GM08714 (cell line): ENCODE results near the gene GARS1.
"Not testable (repeated sequence)": the region's sequence is repeated elsewhere in the genome, so short reads cannot be mapped to it uniquely, and the experiment has no call there.

Source experiments
- H3K4me3 ChIP-seq: fragments of 200-500 bp; sonication (Bioruptor generic); 2 replicates; pipeline ENCODE4 v1.5.1; 2014; ENCODE audit warnings: mild to moderate bottlenecking, low read length, inconsistent platforms
- ZNF274 ChIP-seq: IDR thresholded peaks from 2 replicates; pipeline ENCODE4 v1.6.1; 2012; ENCODE audit warnings: mild to moderate bottlenecking, low read depth, low read length

GARS1 gene

GRCh38 chr7:30633223-30633622, 38.5 kb downstream of the GARS1 start:
- H3K4me3 ChIP-seq: no peak overlapping the region
- TF ChIP-seq ZNF274: no peak

- no peak for TF ChIP-seq ZNF274
- H3K4me3 ChIP-seq: no peak overlapping the region
These were observed 39.5 kb downstream of the GARS1 start for GRCh38 chr7:30634193-30634626.

DNA sequence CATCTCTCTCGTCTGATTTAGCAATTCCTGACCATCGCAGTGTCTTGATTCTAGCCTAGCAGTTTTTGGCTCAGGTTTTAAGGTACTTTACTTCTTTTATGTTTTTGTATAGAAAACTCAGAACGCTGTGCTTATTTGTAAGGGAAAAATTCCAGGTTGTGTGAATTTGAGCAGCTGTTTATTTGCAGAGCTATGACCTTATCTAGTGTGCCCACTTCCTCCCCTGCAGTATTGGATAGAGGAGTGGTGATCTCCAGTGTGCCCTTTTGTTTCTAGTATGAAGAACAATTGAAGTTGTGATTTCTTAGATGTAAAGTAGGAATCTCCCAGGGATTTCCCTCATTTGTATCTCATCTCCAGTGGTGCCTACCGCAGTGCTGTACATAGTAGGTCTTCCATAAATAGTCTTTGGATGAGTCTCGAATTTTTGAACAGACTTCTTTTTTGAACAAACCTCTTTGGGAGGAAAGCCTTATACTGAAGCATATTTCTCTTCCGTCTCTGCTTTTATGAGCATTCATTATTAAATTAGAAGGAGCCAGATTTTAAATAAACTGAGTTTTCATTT, 40.0 kb downstream of the GARS1 start:
- H3K4me3 ChIP-seq: no peak overlapping the region
- TF ChIP-seq ZNF274: no peak

DNA sequence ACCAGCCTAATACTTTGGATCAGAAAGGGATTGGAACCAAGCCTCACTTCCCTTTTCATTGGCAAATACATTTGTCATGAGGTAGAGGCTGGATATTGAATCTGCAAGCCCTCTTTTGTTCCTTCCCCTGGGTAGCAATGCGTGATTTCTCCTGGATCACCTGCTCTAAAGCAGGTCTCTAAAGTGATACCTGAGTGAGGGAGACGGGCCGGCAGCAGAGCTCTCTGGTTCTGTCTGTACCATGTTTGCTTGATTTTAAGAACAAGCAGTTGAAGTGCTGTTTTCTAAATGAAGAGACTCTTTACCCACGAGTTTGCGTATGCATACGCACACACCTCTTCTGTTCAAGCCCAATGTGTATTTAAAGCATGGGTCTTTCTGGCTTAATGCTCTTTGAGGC, 41.1 kb downstream of the GARS1 start:
- no peak overlapping the region for H3K4me3 ChIP-seq
- no peak for TF ChIP-seq ZNF274

DNA sequence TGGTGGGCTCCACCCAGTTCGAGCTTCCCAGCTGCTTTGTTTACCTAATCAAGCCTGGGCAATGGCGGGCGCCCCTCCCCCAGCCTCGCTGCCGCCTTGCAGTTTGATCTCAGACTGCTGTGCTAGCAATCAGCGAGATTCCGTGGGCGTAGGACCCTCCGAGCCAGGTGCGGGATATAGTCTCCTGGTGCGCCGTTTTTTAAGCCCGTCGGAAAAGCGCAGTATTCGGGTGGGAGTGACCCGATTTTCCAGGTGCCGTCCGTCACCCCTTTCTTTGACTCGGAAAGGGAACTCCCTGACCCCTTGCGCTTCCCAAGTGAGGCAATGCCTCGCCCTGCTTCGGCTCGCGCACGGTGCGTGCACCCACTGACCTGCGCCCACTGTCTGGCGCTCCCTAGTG, 47.6 kb downstream of the GARS1 start:
- not testable (repeated sequence) for H3K4me3 ChIP-seq

DNA sequence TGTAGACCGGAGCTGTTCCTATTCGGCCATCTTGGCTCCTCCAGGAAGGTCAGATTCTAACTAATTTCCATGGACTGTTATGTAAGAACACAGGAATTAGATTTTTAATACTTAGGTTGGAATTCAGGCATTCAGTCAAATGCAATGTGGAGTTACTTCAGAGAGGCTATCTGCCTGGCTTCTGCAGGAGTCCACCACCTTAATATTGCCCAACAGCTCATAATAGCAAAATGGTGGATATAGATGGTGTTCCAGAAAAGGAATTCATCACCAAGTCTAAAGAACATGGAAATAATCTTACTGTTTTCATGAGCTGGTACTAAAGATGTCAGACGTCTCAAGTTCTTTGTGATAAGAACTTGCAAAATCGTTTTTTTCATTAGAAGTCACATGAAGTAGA, 48.1 kb downstream of the GARS1 start:
- no peak for TF ChIP-seq ZNF274
- no peak overlapping the region for H3K4me3 ChIP-seq

- no peak for TF ChIP-seq ZNF274
- no peak overlapping the region for H3K4me3 ChIP-seq
These were observed 49.7 kb downstream of the GARS1 start for GRCh38 chr7:30644286-30644955.

DNA sequence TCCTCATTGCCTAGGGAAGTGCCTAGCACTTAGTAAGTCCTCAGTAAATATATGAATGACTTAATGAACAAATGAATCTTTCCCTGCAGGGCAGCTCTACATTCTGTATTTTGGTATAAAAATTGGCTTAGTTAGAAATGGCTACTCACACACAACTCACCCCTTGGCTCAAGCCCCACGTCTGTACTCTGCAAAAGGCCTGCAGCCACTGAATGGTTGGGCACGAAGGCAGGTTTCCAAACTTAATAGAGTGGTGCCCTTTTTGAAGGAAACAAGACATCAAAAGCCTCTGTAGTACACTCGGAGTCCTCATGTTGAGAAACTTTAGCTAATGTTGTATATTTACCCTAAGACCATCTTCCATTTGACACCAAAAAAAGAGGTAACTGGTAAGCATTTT, 51.0 kb downstream of the GARS1 start:
- TF ChIP-seq ZNF274: no peak
- H3K4me3 ChIP-seq: no peak overlapping the region

- no peak for TF ChIP-seq ZNF274
- no peak overlapping the region for H3K4me3 ChIP-seq
These were observed 51.5 kb downstream of the GARS1 start for GRCh38 chr7:30646154-30646553.

DNA sequence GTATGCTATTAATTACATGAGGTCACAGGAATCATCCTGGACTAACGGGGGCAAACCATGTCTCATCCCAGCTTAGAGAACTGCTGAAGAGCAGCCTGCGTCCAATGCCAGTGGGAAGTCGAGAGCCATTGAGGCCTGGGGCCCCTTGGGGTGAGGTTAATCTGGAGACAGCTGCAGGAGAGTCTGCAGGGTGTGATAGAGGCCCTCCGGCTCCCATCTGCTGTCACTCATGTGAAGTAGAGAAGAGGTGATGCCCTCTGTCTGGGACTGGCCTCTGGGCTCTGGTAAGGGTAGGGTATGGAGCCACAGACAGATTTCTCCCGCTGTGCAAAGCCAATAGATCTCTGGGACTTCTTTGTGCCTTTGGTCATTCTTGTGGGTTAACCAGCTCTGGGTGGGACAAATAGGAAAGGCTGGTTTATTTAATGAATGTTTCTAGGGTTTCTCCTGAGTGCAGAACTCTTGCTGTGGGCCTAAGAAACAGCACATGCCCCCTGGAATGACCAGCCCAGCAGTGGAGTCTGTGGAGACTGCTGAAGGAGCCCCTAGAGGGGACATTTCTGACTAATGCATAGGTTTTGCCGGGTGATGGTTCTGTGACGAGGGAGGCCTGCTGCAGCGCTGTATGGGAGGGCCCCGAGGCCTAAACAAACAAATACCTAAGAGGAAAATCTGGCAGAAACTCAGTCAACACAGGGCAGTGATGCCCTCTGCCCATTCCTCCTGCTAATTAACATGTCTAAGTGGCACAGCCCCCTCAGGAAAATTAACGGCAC, 53.1 kb downstream of the GARS1 start:
- no peak overlapping the region for H3K4me3 ChIP-seq
- TF ChIP-seq ZNF274: no peak

- TF ChIP-seq ZNF274: no peak
- no peak overlapping the region for H3K4me3 ChIP-seq
These were observed 54.3 kb downstream of the GARS1 start for GRCh38 chr7:30648744-30649540.

DNA sequence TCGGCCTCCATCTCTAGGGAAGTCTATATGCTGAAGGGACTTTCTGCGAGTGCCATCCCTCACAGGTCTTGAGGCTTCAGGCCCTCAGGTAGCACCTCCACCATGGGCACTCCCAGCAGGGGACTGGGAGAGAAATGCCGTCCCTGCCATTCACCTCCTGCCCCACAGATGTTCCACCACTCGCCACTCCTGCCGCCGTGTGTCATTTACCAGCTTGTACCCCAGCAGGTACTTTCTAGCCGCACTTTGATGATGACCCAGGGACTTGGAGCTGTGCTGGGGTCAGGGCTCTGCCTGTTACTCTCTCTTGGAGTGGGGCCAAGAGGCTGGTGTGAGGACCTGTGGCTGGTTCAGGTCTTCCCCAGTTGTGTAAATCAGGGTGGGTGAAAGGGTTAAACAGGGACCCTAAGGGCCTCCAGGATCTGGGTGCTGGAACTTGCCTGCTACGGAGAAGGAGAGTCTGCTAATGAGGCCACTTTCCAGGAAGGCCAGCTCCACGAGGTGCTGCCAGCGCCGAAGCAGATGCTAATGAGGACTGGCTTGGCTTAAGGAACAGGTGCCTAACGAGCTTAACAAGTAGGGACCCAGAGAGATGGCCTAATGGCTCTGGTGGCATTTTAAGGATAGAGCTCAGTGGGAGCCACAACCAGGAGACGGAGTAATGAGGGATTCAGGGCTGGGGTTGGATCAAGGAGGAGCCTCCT, 55.2 kb downstream of the GARS1 start:
- no peak for TF ChIP-seq ZNF274

DNA sequence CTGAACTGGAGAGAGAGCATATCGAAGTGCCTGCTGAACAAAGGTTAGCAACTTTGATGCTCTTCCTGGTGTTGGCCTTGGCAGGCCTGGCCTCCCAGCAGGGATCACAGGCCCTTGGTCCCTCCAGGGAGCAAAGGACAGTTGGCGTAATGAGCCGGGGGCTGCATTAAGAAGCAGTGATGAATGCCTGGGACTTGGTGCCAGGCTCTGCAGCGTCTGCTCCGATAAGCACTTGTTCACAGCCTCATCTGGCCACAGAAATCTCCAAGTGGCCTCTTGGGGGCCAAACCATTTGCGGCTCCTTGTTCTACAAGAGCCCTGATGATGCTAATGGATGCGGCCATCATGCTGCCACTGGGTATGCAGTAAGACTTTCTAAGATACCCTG, 55.7 kb downstream of the GARS1 start:
- TF ChIP-seq ZNF274: no peak
- H3K4me3 ChIP-seq: no peak overlapping the region

More for the DNA sequence above, 55.2 kb downstream of the GARS1 start:
- H3K4me3 ChIP-seq: no peak overlapping the region

GRCh38 chr7:30652132-30652531, 57.5 kb downstream of the GARS1 start:
- no peak overlapping the region for H3K4me3 ChIP-seq
- TF ChIP-seq ZNF274: no peak
